Upper lobe of right lung (tissue), 1 donor: Measurements from ENCODE around the gene GUCD1. TPM values are rescaled to one million over a fixed set of nuclear protein-coding genes. Genes with fewer than 3 reads are reported as not detected.

Experiments used
- ATAC-seq: fragments of 200-7000 bp; cut with Tn5 transposase; one replicate; pipeline ENCODE4 v1.9.1; 2020; ENCODE audit warnings: mild to moderate bottlenecking, moderate library complexity
- DNase-seq: peaks from one replicate; pipeline ENCODE4 v3.0.0-alpha.2; 2020
- H3K27ac ChIP-seq: fragments of 200-600 bp; one replicate; pipeline ENCODE4 v1.8.0; 2022
- H3K27me3 ChIP-seq: fragments of 200-600 bp; one replicate; pipeline ENCODE4 v1.8.0; 2022; ENCODE audit warnings: mild to moderate bottlenecking
- H3K36me3 ChIP-seq: fragments of 200-600 bp; one replicate; pipeline ENCODE4 v1.8.0; 2022
- H3K4me1 ChIP-seq: fragments of 200-600 bp; one replicate; pipeline ENCODE4 v1.8.0; 2022
- H3K4me3 ChIP-seq: fragments of 200-600 bp; one replicate; pipeline ENCODE4 v1.8.0; 2022; ENCODE audit warnings: mild to moderate bottlenecking
- H3K9me3 ChIP-seq: fragments of 200-600 bp; one replicate; pipeline ENCODE4 v1.8.0; 2022
- intact Hi-C: fragments of 100-400 bp; cut with DNase I; formaldehyde crosslinking; loops from one replicate; pipeline ENCODE4 v1.11.0; 2022
- total RNA-seq: library from RNA; stranded (reverse); fragmentation: NEBNext Ultra II Directional; extraction: Animal tissue kit (Norgen Biotek cat#: 25700); gene quantifications from one replicate; pipeline ENCODE4 v1.2.1, GENCODE V29; 2021
- TF ChIP-seq, protein P1 (sequence below): fragments of 200-600 bp; IDR thresholded peaks from one replicate; pipeline ENCODE4 v1.8.0; 2022; ENCODE audit warnings: antibody characterized with exemption
- donor health status: DM: no; HTN: yes; CAD: no; lungs with severe emphysema.

Gene GUCD1
- total RNA-seq, 1 donor from 2014 or later = 148 TPM

DNA sequence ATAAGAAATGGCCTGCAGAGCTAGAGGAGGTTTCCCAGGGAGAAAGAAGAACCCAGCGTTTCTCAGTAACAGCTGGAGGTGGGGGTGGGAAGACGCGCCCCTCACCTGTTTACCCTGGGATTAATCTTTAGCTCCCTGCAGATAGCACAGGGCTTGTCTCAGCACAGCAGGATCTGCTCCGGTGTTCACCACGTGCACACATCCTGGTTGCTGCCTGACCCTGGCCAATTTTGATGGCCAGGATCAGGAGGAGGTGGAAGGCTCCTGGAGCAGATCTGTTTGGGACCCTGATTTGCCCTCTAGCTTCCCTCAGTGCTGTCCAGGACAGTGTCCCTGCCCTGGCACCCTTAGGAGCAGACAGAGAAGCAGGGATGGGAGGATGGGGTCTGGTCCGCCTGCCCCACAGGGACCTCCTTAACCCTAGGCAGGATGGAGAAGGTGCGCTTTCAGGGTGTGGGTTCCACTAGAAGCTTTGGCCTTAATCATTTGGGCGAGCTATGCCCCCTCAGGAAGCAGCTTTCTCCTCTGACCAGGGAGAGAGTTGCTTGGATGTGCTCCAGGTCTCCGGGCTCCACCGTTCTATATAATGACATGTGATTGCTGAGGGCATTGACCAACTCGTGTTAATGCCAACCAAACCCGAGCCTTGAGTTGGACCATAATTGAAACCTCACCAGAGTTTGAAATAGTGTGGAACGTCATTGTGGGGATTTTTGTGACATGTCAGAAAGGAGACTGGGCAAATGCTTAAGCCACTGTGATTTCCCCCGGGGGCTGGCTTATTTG lies 40.5 kb downstream of the GUCD1 start:
- Histone ChIP-seq H3K4me1 (peaks cover 30% of the 10 kb centered on the region), H3K27me3 (no peaks in the 10 kb centered on the region), H3K9me3 (no peaks in the 10 kb centered on the region), H3K27ac (no peak overlapping the region), H3K36me3 (no peaks in the 10 kb centered on the region), H3K4me3 (no peak overlapping the region)
- TF ChIP-seq, protein P1, sequence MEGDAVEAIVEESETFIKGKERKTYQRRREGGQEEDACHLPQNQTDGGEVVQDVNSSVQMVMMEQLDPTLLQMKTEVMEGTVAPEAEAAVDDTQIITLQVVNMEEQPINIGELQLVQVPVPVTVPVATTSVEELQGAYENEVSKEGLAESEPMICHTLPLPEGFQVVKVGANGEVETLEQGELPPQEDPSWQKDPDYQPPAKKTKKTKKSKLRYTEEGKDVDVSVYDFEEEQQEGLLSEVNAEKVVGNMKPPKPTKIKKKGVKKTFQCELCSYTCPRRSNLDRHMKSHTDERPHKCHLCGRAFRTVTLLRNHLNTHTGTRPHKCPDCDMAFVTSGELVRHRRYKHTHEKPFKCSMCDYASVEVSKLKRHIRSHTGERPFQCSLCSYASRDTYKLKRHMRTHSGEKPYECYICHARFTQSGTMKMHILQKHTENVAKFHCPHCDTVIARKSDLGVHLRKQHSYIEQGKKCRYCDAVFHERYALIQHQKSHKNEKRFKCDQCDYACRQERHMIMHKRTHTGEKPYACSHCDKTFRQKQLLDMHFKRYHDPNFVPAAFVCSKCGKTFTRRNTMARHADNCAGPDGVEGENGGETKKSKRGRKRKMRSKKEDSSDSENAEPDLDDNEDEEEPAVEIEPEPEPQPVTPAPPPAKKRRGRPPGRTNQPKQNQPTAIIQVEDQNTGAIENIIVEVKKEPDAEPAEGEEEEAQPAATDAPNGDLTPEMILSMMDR = no peak
- DNase-seq (no peak), ATAC-seq (no peak)
- intact Hi-C loops = no loop called here

GRCh38 chr22:24513378-24514240 lies 41.3 kb downstream of the GUCD1 start:
- TF ChIP-seq, protein P1 = no peak
- H3K4me3 ChIP-seq = no peak overlapping the region
- DNase-seq (no peak), ATAC-seq (no peak)
- intact Hi-C loops = no loop called here
- no peak overlapping the region for H3K27ac ChIP-seq
- no peaks in the 10 kb centered on the region for H3K9me3 ChIP-seq
- no peaks in the 10 kb centered on the region for H3K27me3 ChIP-seq
- H3K4me1 ChIP-seq = peaks cover 30% of the 10 kb centered on the region
- H3K36me3 ChIP-seq = no peaks in the 10 kb centered on the region

GRCh38 chr22:24512043-24512442 lies 42.9 kb downstream of the GUCD1 start:
- H3K36me3 ChIP-seq = no peaks in the 10 kb centered on the region
- no peaks in the 10 kb centered on the region for H3K27me3 ChIP-seq
- TF ChIP-seq, protein P1 = no peak
- DNase-seq (no peak), ATAC-seq (peak; percentile 48)
- peaks cover 40% of the 10 kb centered on the region for H3K4me1 ChIP-seq
- no peak overlapping the region for H3K27ac ChIP-seq
- no peaks in the 10 kb centered on the region for H3K9me3 ChIP-seq
- intact Hi-C loops = no loop called here
- no peak overlapping the region for H3K4me3 ChIP-seq

DNA sequence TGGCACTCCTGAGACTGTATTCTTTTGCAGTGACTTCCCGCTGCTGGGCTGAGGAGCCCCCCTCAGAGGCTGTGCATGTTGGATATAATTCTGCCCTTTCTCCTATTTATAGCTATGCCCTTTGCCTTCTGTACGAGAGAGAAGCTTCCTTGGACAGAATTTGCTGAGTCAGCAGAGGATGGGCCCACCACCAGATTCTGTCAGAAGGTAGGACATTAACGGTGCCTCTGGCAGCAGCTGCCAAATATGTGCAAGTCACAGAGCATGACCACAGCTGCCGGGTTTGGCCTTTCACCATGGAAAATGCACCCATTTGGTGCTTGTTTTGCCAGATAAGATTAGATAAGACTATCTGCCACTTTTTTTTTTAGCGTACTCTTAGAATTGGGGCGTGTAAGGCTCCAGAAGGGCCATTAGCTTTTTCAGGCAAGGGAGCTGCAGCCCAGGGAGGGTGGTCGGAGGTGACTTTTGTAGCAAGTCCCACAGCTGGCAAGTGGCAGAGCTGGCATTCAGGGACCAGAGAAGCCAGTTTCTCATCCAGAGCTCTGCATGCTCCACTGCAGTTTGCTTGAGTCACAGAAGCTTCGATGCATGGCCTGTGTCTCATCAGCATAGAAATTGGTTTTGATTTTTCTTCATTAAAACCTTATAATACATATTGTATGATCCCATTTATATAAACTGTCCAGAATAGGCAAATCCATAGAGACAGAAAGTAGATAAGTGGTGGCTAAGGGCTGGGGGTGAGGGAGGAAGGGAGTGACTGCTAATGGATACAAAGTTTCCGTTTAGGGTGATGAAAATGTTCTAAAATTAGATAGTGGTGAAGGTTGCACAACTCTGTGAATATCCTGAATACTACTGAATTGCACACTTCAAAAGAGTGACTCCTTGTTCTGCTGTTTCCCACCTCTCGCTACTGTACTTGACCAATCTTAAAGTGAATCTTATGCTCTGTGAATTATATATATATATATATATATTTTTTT lies 44.0 kb downstream of the GUCD1 start:
- ATAC-seq = peak; percentile 70
- TF ChIP-seq, protein P1 = no peak
- no peaks in the 10 kb centered on the region for H3K9me3 ChIP-seq
- H3K27ac ChIP-seq = no peak overlapping the region
- H3K4me1 ChIP-seq = peaks cover 43% of the 10 kb centered on the region
- no peaks in the 10 kb centered on the region for H3K36me3 ChIP-seq
- DNase-seq = no peak
- intact Hi-C loops = no loop called here
- H3K27me3 ChIP-seq = no peaks in the 10 kb centered on the region
- no peak overlapping the region for H3K4me3 ChIP-seq

GRCh38 chr22:24507716-24508115 lies 47.2 kb downstream of the GUCD1 start:
- Histone ChIP-seq H3K27me3 (no peaks in the 10 kb centered on the region), H3K36me3 (no peaks in the 10 kb centered on the region), H3K9me3 (no peaks in the 10 kb centered on the region), H3K4me1 (peaks cover 50% of the 10 kb centered on the region), H3K27ac (peak overlapping the region; percentile 63), H3K4me3 (no peak overlapping the region)
- no peak for DNase-seq
- intact Hi-C loops = no loop called here
- TF ChIP-seq, protein P1 = no peak
- no peak for ATAC-seq
